GM20000 (cell line): ENCODE measurements around the gene HKDC1.
"Not testable (repeated sequence)": the region's sequence is repeated elsewhere in the genome, so short reads cannot be mapped to it uniquely, and the experiment has no call there.

Experiments used
- DNase-seq: peaks from one replicate; pipeline ENCODE4 v3.0.0; 2012; ENCODE audit warnings: low spot score
- CTCF ChIP-seq: IDR thresholded peaks from 2 replicates; pipeline ENCODE4 v1.5.1; 2012; ENCODE audit warnings: mild to moderate bottlenecking, control low read depth; ENCODE audit errors: extremely low read depth, missing control alignments

Gene HKDC1

GRCh38 chr10:69220041-69220451 lies at the start of gene HKDC1:
Gene HKDC1 (plus strand): TSS chr10:69220332. CDS start chr10:69220436, 104 bp downstream.
- TF ChIP-seq CTCF, result no peak
- DNase-seq, result no peak

GRCh38 chr10:69172241-69172982 lies 47.7 kb upstream of the HKDC1 start:
- DNase-seq, result peak; percentile 21
- TF ChIP-seq CTCF, result no peak

- DNase-seq, result not testable (repeated sequence)
Observed at GRCh38 chr10:69175326-69175725, 44.8 kb upstream of the HKDC1 start.

GRCh38 chr10:69176823-69177222 lies 43.3 kb upstream of the HKDC1 start:
- DNase-seq, result no peak
- no peak for TF ChIP-seq CTCF

- DNase-seq, result peak; percentile 22
- TF ChIP-seq CTCF, result no peak
Observed at GRCh38 chr10:69179089-69179742, 40.9 kb upstream of the HKDC1 start.

GRCh38 chr10:69179743-69180524 lies 40.2 kb upstream of the HKDC1 start, which contains the start of gene SUPV3L1:
Gene SUPV3L1 (plus strand): TSS chr10:69180234. CDS start chr10:69180292, 58 bp downstream.
- no peak for TF ChIP-seq CTCF
- DNase-seq, result peak; percentile 91

GRCh38 chr10:69180525-69181204 lies 39.5 kb upstream of the HKDC1 start:
- no peak for TF ChIP-seq CTCF
- DNase-seq, result no peak
